ENCODE measurements around the gene USP31. TPM values are rescaled to one million over a fixed set of nuclear protein-coding genes. Genes with fewer than 3 reads are reported as not detected.

Gene USP31
- total RNA-seq, 1 experiment from 2014 or later, result 16.1 TPM

DNA sequence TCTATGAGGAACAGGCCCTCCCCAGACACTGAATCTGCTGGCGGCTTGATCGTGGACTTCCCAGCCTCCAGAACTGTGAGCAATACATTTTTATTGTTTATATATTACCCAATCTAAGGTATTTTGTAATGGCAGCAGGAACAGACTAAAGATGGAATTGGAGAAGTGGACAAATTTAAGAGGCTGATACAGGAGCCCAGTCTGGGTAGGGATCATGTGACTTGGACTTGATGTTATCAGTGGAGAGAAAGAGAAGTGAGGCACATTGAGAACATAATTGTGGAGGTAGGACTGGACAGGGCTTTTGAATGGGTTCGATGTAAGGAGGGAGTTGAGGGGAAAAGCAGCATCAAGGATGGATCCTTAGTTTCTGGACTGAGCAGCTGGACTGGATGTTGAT, 93.8 kb downstream of the USP31 start:
- H3K56ac ChIP-seq (ENCODE audit: insufficient read length, low read depth, low read length), result no peak overlapping the region
- no peaks in the 10 kb centered on the region for H3K79me1 ChIP-seq (ENCODE audit: insufficient read depth, low read depth, low read length, poor library complexity, severe bottlenecking)
- H3K9ac ChIP-seq (ENCODE audit: extremely low read depth, insufficient read length, low read length), result no peak overlapping the region
- no peak overlapping the region for H2AK5ac ChIP-seq (ENCODE audit: insufficient read length, low read length)
- no peak overlapping the region for H3K18ac ChIP-seq (ENCODE audit: insufficient read length, low read depth, low read length)
- no peak overlapping the region for H2AFZ ChIP-seq (ENCODE audit: low read length)
- no peak overlapping the region for H4K8ac ChIP-seq (replicated peaks; ENCODE audit: insufficient read length, low read depth, low read length)
- H3K27me3 ChIP-seq (ENCODE audit: insufficient read depth, low read length), result no peaks in the 10 kb centered on the region
- DNase-seq, result no peak
- H3K4me2 ChIP-seq (ENCODE audit: insufficient read depth, insufficient read length, low read length), result no peak overlapping the region
- peaks cover 24 to 25% of the 10 kb centered on the region in 2 experiments for H3K4me1 Mint-ChIP-seq
- H3K27ac ChIP-seq (ENCODE audit: insufficient read length, low read depth, low read length), result no peak overlapping the region
- no peak for TF ChIP-seq CTCF (conservative IDR thresholded peaks at IDR 0.05)
- no peak overlapping the region for H3T11ph ChIP-seq (ENCODE audit: low read length)
- H3K79me2 ChIP-seq (ENCODE audit: insufficient read depth, low read length), result no peaks in the 10 kb centered on the region
- H3K23me2 ChIP-seq (ENCODE audit: insufficient read length, low read depth, low read length, poor library complexity, severe bottlenecking), result no peaks in the 10 kb centered on the region
- H3K14ac ChIP-seq (ENCODE audit: insufficient read depth, low read length), result no peak overlapping the region
- H3K36me3 Mint-ChIP-seq (ENCODE audit: insufficient read depth in 1 of 3, low read depth in 3 of 3), result peaks cover 0 to 4% (median 0%) of the 10 kb centered on the region in 3 experiments; a peak in 3 of 7 replicates
- no peak overlapping the region for H2BK5ac ChIP-seq (ENCODE audit: insufficient read length, low read length)
- H2BK120ac ChIP-seq (ENCODE audit: low read depth, low read length, poor library complexity, severe bottlenecking), result no peak overlapping the region
- no peak overlapping the region for H3K4ac ChIP-seq (ENCODE audit: low read depth, low read length)
- no CpG with 5 or more reads among the region's 3 CpGs for WGBS (ENCODE audit: extremely low coverage, insufficient read length, low lambda C conversion rate)
- H3K4me3 Mint-ChIP-seq, result no peak overlapping the region
- no peaks in the 10 kb centered on the region for H4K20me1 ChIP-seq (ENCODE audit: control insufficient read depth, insufficient read depth, insufficient read length)
- no peaks in the 10 kb centered on the region for H3K4me1 ChIP-seq (ENCODE audit: insufficient read depth, low read length)
- peaks cover 0 to 3% of the 10 kb centered on the region in 2 experiments; a peak in 1 of 5 replicates for H3K9me3 Mint-ChIP-seq
- H2BK15ac ChIP-seq (ENCODE audit: low read depth, low read length), result no peak overlapping the region
- H2BK12ac ChIP-seq (ENCODE audit: insufficient read length, low read depth, low read length), result no peak overlapping the region
- no peak overlapping the region for H3K23ac ChIP-seq (ENCODE audit: insufficient read length, low read depth, low read length)
- H4K5ac ChIP-seq (ENCODE audit: insufficient read length, low read depth, low read length), result no peak overlapping the region
- no peak overlapping the region for H2BK20ac ChIP-seq (ENCODE audit: low read depth, low read length, poor library complexity, severe bottlenecking)
- no peak overlapping the region for H4K91ac ChIP-seq (ENCODE audit: insufficient read length, low read depth, low read length)
- H3K27ac Mint-ChIP-seq, result no peak overlapping the region
- H3K9me3 ChIP-seq (ENCODE audit: control insufficient read depth, low read depth, low read length), result no peaks in the 10 kb centered on the region
- peaks cover under 1% of the 10 kb centered on the region; the same call in 1 of the 2 replicates for H3K27me3 Mint-ChIP-seq (ENCODE audit: low read depth)

All from H9 (cell line).